HepG2 (cell line): ENCODE data around the gene IGIP. TPM values are rescaled to one million over a fixed set of nuclear protein-coding genes. Genes with fewer than 3 reads are reported as not detected.

Experiments used
- ATAC-seq: fragments of 200-7000 bp; cut with Tn5 transposase; 3 replicates; pipeline ENCODE4 v1.9.1; 2020; ENCODE audit warnings: mild to moderate bottlenecking, moderate library complexity
- BruUV-seq: library from RNA; stranded (reverse); fragments of 400-500 nt; replicated peaks from 2 replicates; lab custom pipeline; 2021; lab: Mats Ljungman, UMichigan
- CTCF ChIA-PET: fragments of 300-600 bp; formaldehyde crosslinking; extraction: SDS; loops from one replicate; lab custom pipeline; 2021; ENCODE audit warnings: low total read pairs, inconsistent platforms, low intra/inter-chr PET ratio; lab: Yijun Ruan, JAX
- POLR2A ChIA-PET: fragments of 350-600 bp; sonication (Branson Sonifier 250); formaldehyde crosslinking; loops from one replicate; lab custom pipeline; 2020; ENCODE audit warnings: antibody characterized with exemption, inconsistent platforms; lab: Yijun Ruan, JAX
- DNase-seq: peaks from one replicate; pipeline ENCODE4 v3.0.0-alpha.2; 2015; ENCODE audit warnings: low spot score
- FAIRE-seq: peaks from 3 replicates; lab custom pipeline; 2011; peaks lifted over from hg19 to GRCh38; lab: Jason Lieb, UNC
- H2AFZ ChIP-seq: one replicate; pipeline ENCODE4 v1.6.1; 2011; ENCODE audit warnings: low read length, inconsistent platforms
- H3K27ac ChIP-seq: fragments of 300-600 bp; 3 replicates; pipeline ENCODE4 v1.8.0; 2011; ENCODE audit warnings: mixed run types, mild to moderate bottlenecking, mixed read lengths, low read length, inconsistent platforms; ENCODE audit not compliant: insufficient read depth; ENCODE audit errors: extremely low read length
- H3K27me3 ChIP-seq, 2 experiments: fragments of 200-600 bp in 1 of 2; 2 replicates in 1 of 2; 3 replicates in 1 of 2; pipeline versions ENCODE4 v1.6.0 to v1.8.0; 2011; ENCODE audit warnings: low read length in 2 of 2, mild to moderate bottlenecking in 2 of 2, moderate library complexity in 2 of 2, inconsistent platforms in 1 of 2; ENCODE audit not compliant: insufficient read depth in 2 of 2, control insufficient read depth in 1 of 2
- H3K36me3 ChIP-seq, 2 experiments: fragments of 200-600 bp in 1 of 2; replicated peaks in 1 of 2; 2 replicates in 1 of 2; 3 replicates in 1 of 2; pipeline versions ENCODE4 v1.5.1 to v1.8.0; 2011; ENCODE audit warnings: low read length in 2 of 2, inconsistent platforms in 1 of 2; ENCODE audit not compliant: insufficient read depth in 2 of 2, control insufficient read depth in 1 of 2
- H3K4me1 ChIP-seq: 2 replicates; pipeline ENCODE4 v1.5.1; 2012; ENCODE audit warnings: low read length, inconsistent platforms; ENCODE audit not compliant: insufficient read depth
- H3K4me2 ChIP-seq: 2 replicates; pipeline ENCODE4 v1.6.0; 2011; ENCODE audit warnings: low read depth, low read length, inconsistent platforms
- H3K4me3 ChIP-seq, 3 experiments: fragments of 200-600 bp in 1 of 3; sonication (generic), shearing (Covaris generic) in 1 of 3; replicated peaks in 1 of 3; 2 replicates each; pipeline ENCODE4 v1.5.1; 2011 to 2016; ENCODE audit warnings: low read length in 3 of 3, inconsistent platforms in 2 of 3, low read depth in 2 of 3, mild to moderate bottlenecking in 2 of 3, control low read depth in 1 of 3, mixed read lengths in 1 of 3; ENCODE audit not compliant: insufficient read depth in 1 of 3
- H3K79me2 ChIP-seq: one replicate; pipeline ENCODE4 v1.6.1; 2011; ENCODE audit warnings: low read length, inconsistent platforms; ENCODE audit not compliant: insufficient read depth
- H3K9ac ChIP-seq: 2 replicates; pipeline ENCODE4 v1.6.0; 2011; ENCODE audit warnings: mild to moderate bottlenecking, low read depth, low read length, inconsistent platforms; ENCODE audit not compliant: insufficient read depth
- H3K9me3 ChIP-seq: 2 replicates; pipeline ENCODE4 v1.5.1; 2012; ENCODE audit warnings: mild to moderate bottlenecking, low read length
- H4K20me1 ChIP-seq: 2 replicates; pipeline ENCODE4 v1.6.0; 2011; ENCODE audit warnings: inconsistent platforms, mild to moderate bottlenecking, low read length, moderate library complexity; ENCODE audit not compliant: insufficient read depth
- ETV5 ChIP-seq: IDR thresholded peaks from 2 replicates; pipeline ENCODE4 v1.6.1; 2018; ENCODE audit warnings: missing biosample characterization, missing genetic modification reagents, inconsistent platforms, borderline replicate concordance
- MZF1 ChIP-seq: sonication (generic); formaldehyde crosslinking; IDR thresholded peaks from 2 replicates; pipeline ENCODE4 v1.8.1; 2023; ENCODE audit warnings: mild to moderate bottlenecking, missing genetic modification reagents, borderline replicate concordance
- SOX13 ChIP-seq, 3 experiments: fragments of 450-650 bp in 1 of 3; sonication (generic) in 1 of 3; formaldehyde crosslinking in 1 of 3; IDR thresholded peaks in 2 of 3; conservative IDR thresholded peaks in 1 of 3; 2 replicates each; pipeline versions ENCODE4 v1.5.0 to v1.6.1; 2016 to 2020; ENCODE audit warnings: antibody characterized with exemption in 1 of 3, mild to moderate bottlenecking in 1 of 3, missing compliant biosample characterization in 1 of 3, missing genetic modification reagents in 1 of 3, moderate library complexity in 1 of 3
- ZNF232 ChIP-seq: sonication (generic); formaldehyde crosslinking; IDR thresholded peaks from 2 replicates; pipeline ENCODE4 v1.4.0; 2020; ENCODE audit warnings: missing genetic modification reagents, borderline replicate concordance
- ZNF234 ChIP-seq: sonication (generic); formaldehyde crosslinking; conservative IDR thresholded peaks from 2 replicates; pipeline ENCODE4 v1.5.1; 2020; ENCODE audit warnings: mild to moderate bottlenecking, missing genetic modification reagents
- WGBS: methylation state at CpG from one replicate; pipeline ENCODE4 v1.1.6; 2017; ENCODE audit warnings: low lambda C conversion rate; 5-methylcytosine and 5-hydroxymethylcytosine counted together
- in situ Hi-C: cut with HindIII; loops from 2 replicates; pipeline ENCODE4 v1.10.0; 2017; ENCODE audit warnings: low pct_unique_long_range_greater_than_20kb; ENCODE audit not compliant: extremely low pct_ligation_motif_present
- intact Hi-C: fragments of 100-400 bp; cut with micrococcal nuclease; formaldehyde crosslinking; loops from one replicate; pipeline ENCODE4 v1.10.0; 2022; ENCODE audit not compliant: unreplicated experiment
- polyA plus RNA-seq, 8 experiments: library from polyadenylated mRNA; depleted of rRNA in 3 of 8; stranded (reverse) in 7 of 8; unstranded in 1 of 8; fragments of >200 nt; fragmentation: Illumina TruSeq in 4 of 8; extraction: Trizol in 4 of 8; gene quantifications; 2 replicates each; pipeline versions ENCODE4 v1.2.1 to v1.2.3, GENCODE V29; 2011 to 2016; ENCODE audit warnings: low read depth in 4 of 8, missing spikeins in 1 of 8, mixed read lengths in 1 of 8; ENCODE audit not compliant: insufficient read depth in 1 of 8
- total RNA-seq, 5 experiments: library from RNA; depleted of rRNA; stranded (reverse); fragments of >200 nt; fragmentation: Illumina TruSeq; extraction: Trizol; gene quantifications; 2 replicates each; pipeline ENCODE4 v1.2.3, GENCODE V29; 2016; ENCODE audit warnings: low read depth in 1 of 5
- TF ChIP-seq, protein P1 (sequence below): sonication (generic); formaldehyde crosslinking; IDR thresholded peaks from 2 replicates; pipeline ENCODE4 v1.5.1; 2020; ENCODE audit warnings: mild to moderate bottlenecking, missing genetic modification reagents, borderline replicate concordance

IGIP gene
- total and polyA plus RNA-seq, 2 of the 13 experiments (the other 11 are each of a cell fraction or from before 2014, with no cell fraction given) = 1.7 to 2.1 TPM

DNA sequence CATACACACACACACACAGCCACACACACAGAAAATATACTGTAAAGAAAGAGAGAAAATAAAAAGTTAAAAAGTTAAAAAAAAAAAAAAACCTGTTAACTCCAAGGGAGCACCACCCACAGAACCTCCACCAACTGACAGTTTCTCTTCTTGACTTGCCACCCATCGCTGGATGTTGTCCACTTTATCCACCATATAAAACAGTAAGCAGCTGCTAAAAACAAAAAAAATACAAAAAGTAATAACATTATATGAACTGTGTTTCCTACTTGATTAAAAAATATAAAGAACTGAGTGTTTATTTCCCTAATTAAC, 10.6 kb upstream of the IGIP start (continued):
- TF ChIP-seq, protein P1, sequence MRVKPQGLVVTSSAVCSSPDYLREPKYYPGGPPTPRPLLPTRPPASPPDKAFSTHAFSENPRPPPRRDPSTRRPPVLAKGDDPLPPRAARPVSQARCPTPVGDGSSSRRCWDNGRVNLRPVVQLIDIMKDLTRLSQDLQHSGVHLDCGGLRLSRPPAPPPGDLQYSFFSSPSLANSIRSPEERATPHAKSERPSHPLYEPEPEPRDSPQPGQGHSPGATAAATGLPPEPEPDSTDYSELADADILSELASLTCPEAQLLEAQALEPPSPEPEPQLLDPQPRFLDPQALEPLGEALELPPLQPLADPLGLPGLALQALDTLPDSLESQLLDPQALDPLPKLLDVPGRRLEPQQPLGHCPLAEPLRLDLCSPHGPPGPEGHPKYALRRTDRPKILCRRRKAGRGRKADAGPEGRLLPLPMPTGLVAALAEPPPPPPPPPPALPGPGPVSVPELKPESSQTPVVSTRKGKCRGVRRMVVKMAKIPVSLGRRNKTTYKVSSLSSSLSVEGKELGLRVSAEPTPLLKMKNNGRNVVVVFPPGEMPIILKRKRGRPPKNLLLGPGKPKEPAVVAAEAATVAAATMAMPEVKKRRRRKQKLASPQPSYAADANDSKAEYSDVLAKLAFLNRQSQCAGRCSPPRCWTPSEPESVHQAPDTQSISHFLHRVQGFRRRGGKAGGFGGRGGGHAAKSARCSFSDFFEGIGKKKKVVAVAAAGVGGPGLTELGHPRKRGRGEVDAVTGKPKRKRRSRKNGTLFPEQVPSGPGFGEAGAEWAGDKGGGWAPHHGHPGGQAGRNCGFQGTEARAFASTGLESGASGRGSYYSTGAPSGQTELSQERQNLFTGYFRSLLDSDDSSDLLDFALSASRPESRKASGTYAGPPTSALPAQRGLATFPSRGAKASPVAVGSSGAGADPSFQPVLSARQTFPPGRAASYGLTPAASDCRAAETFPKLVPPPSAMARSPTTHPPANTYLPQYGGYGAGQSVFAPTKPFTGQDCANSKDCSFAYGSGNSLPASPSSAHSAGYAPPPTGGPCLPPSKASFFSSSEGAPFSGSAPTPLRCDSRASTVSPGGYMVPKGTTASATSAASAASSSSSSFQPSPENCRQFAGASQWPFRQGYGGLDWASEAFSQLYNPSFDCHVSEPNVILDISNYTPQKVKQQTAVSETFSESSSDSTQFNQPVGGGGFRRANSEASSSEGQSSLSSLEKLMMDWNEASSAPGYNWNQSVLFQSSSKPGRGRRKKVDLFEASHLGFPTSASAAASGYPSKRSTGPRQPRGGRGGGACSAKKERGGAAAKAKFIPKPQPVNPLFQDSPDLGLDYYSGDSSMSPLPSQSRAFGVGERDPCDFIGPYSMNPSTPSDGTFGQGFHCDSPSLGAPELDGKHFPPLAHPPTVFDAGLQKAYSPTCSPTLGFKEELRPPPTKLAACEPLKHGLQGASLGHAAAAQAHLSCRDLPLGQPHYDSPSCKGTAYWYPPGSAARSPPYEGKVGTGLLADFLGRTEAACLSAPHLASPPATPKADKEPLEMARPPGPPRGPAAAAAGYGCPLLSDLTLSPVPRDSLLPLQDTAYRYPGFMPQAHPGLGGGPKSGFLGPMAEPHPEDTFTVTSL = no peak
- TF ChIP-seq SOX13 (IDR thresholded peaks at IDR 0.05) (no peak), SOX13 (CRISPR knock-in tag; conservative IDR thresholded peaks at IDR 0.05 in 1 of 2, IDR thresholded peaks at IDR 0.05 in 1 of 2) (no peak), ZNF234 (CRISPR knock-in tag) (no peak), MZF1 (CRISPR knock-in tag) (no peak), ZNF232 (CRISPR knock-in tag) (no peak)

DNA sequence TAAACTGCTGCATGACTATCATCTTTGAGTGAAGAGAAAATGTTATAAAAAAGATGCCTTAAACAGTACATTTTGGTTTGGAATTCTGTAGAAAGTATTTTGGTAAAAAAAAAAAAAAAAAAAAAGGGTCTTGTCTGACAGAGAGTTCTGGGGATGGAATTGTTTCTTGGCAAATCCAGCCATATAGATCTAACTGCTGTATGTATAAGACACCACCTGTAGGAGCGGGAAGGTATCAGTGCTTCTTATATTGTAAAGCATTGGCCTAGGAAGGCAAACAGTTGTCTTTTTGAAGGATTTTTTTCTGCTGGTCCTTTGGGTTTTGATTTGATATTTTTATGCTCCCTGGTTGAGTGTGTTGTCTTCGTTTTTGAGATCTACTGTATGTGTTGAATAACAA, 9.0 kb upstream of the IGIP start:
- no peak for DNase-seq
- Histone ChIP-seq H2AFZ (no peak overlapping the region), H4K20me1 (peaks cover 28% of the 10 kb centered on the region), H3K79me2 (peaks cover 66% of the 10 kb centered on the region), H3K9me3 (no peaks in the 10 kb centered on the region), H3K9ac (no peak overlapping the region), H3K4me3 (0 out of 6 replicates have a peak overlapping the region, but pooled peaks of 1 of the 3 experiments have one; percentile 17), H3K27ac (no peak overlapping the region), H3K4me1 (peaks cover 48% of the 10 kb centered on the region), H3K36me3 (no peaks in the 10 kb centered on the region), H3K27me3 (no peaks in the 10 kb centered on the region; a peak in 1 of 5 replicates), H3K4me2 (peak overlapping the region; percentile 93; the same call in 1 of the 2 replicates)
- ChIA-PET POLR2A (interaction anchor here (1.0 to 1.8 kb wide), 2 partner anchors 9 to 10 kb away, joined by 6 to 7 read pairs; no protein-coding TSS in a partner anchor), CTCF (no interaction called here)
- intact Hi-C loops = no loop called here
- ATAC-seq = no peak
- in situ Hi-C loops = no loop called here
- WGBS = 68% methylated on average over 2 of the region's 2 CpGs
- FAIRE-seq = no peak
- no peak for TF ChIP-seq ETV5 (CRISPR knock-in tag)
- BruUV-seq = no TSS peak
